ENCODE results near the gene ALG12. TPM values are rescaled to one million over a fixed set of nuclear protein-coding genes. Genes with fewer than 3 reads are reported as not detected.

Gene ALG12
- total and polyA plus RNA-seq, 2 of the 13 experiments (the other 11 are each of a cell fraction or from before 2014, with no cell fraction given): 7.8 to 15.8 TPM

GRCh38 chr22:49966774-49967705 lies 48.8 kb upstream of the ALG12 start (continued):
- TF ChIP-seq, protein P1, sequence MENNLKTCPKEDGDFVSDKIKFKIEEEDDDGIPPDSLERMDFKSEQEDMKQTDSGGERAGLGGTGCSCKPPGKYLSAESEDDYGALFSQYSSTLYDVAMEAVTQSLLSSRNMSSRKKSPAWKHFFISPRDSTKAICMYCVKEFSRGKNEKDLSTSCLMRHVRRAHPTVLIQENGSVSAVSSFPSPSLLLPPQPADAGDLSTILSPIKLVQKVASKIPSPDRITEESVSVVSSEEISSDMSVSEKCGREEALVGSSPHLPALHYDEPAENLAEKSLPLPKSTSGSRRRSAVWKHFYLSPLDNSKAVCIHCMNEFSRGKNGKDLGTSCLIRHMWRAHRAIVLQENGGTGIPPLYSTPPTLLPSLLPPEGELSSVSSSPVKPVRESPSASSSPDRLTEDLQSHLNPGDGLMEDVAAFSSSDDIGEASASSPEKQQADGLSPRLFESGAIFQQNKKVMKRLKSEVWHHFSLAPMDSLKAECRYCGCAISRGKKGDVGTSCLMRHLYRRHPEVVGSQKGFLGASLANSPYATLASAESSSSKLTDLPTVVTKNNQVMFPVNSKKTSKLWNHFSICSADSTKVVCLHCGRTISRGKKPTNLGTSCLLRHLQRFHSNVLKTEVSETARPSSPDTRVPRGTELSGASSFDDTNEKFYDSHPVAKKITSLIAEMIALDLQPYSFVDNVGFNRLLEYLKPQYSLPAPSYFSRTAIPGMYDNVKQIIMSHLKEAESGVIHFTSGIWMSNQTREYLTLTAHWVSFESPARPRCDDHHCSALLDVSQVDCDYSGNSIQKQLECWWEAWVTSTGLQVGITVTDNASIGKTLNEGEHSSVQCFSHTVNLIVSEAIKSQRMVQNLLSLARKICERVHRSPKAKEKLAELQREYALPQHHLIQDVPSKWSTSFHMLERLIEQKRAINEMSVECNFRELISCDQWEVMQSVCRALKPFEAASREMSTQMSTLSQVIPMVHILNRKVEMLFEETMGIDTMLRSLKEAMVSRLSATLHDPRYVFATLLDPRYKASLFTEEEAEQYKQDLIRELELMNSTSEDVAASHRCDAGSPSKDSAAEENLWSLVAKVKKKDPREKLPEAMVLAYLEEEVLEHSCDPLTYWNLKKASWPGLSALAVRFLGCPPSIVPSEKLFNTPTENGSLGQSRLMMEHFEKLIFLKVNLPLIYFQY (CRISPR knock-in tag; IDR thresholded peaks at IDR 0.05; ENCODE audit: borderline replicate concordance): no peak; the same call in 1 of the 2 replicates
- TF ChIP-seq ISX (CRISPR knock-in tag; conservative IDR thresholded peaks at IDR 0.05): 0 out of 2 replicates have a peak, but pooled peaks have one; percentile 46
- TF ChIP-seq HNF1B (CRISPR knock-in tag; IDR thresholded peaks at IDR 0.05): no peak
- TF ChIP-seq ZNF317 (CRISPR knock-in tag; IDR thresholded peaks at IDR 0.05): peak; percentile 22; the same call in 1 of the 2 replicates
- TF ChIP-seq NR0B2 (CRISPR knock-in tag; IDR thresholded peaks at IDR 0.05): peak; percentile 73; the same call in 1 of the 2 replicates
- no peak for TF ChIP-seq KAT2B (IDR thresholded peaks at IDR 0.05; ENCODE audit: borderline replicate concordance, low read depth, low read length)
- TF ChIP-seq ZNF703 (CRISPR knock-in tag; IDR thresholded peaks at IDR 0.05; ENCODE audit: borderline replicate concordance): no peak
- TF ChIP-seq, protein P2, sequence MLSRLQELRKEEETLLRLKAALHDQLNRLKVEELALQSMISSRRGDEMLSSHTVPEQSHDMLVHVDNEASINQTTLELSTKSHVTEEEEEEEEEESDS (CRISPR knock-in tag; IDR thresholded peaks at IDR 0.05; ENCODE audit: borderline replicate concordance): no peak
- no peak for TF ChIP-seq IKZF1 (IDR thresholded peaks at IDR 0.05)
- no peak for TF ChIP-seq RFX1 (IDR thresholded peaks at IDR 0.05)
- TF ChIP-seq ZNF318 (CRISPR knock-in tag; IDR thresholded peaks at IDR 0.05): no peak; the same call in 1 of the 2 replicates
- TF ChIP-seq RFXANK (CRISPR knock-in tag; IDR thresholded peaks at IDR 0.05): 0 out of 2 replicates have a peak, but pooled peaks have one; percentile 3
- TF ChIP-seq SOX5 (CRISPR knock-in tag; IDR thresholded peaks at IDR 0.05; ENCODE audit: borderline replicate concordance): peak; percentile 5; the same call in 1 of the 2 replicates
- TF ChIP-seq SUZ12 (IDR thresholded peaks at IDR 0.05; ENCODE audit: low read depth, low read length): no peak
